Activated CD8-positive, alpha-beta memory T cell treated with anti-CD3 and anti-CD28 coated beads for 24 hours (primary cell): ENCODE data around the gene ATF4.

ENCODE experiments used
- DNase-seq: peaks from one replicate; pipeline ENCODE4 v3.0.0-alpha.2; 2020

The ATF4 gene

GRCh38 chr22:39562839-39563489, 42.6 kb downstream of the ATF4 start:
- no peak for DNase-seq

GRCh38 chr22:39563571-39564428, 43.4 kb downstream of the ATF4 start:
- DNase-seq = no peak

GRCh38 chr22:39565414-39565944, 45.1 kb downstream of the ATF4 start:
- no peak for DNase-seq

GRCh38 chr22:39567135-39567946, 47.0 kb downstream of the ATF4 start:
- peak; percentile 66 for DNase-seq

- no peak for DNase-seq
These were observed 48.1 kb downstream of the ATF4 start for GRCh38 chr22:39568278-39568981.

- DNase-seq = no peak
These were observed 48.7 kb downstream of the ATF4 start for GRCh38 chr22:39569066-39569465.

GRCh38 chr22:39570226-39570625, 49.9 kb downstream of the ATF4 start:
- DNase-seq = no peak

GRCh38 chr22:39570665-39571064, 50.3 kb downstream of the ATF4 start, which contains the start of gene CACNA1I:
TSS of gene CACNA1I (plus strand) at chr22:39570753. CDS start at chr22:39570753, 0 bp downstream.
- no peak for DNase-seq

GRCh38 chr22:39571538-39571937, 51.2 kb downstream of the ATF4 start:
- no peak for DNase-seq
